HepG2 (cell line): Measurements from ENCODE around the gene CDKN3. TPM values are rescaled to one million over a fixed set of nuclear protein-coding genes. Genes with fewer than 3 reads are reported as not detected.

ENCODE experiments used
- AFF4 ChIP-seq: sonication (generic); formaldehyde crosslinking; IDR thresholded peaks from 2 replicates; pipeline ENCODE4 v1.4.0; 2020; ENCODE audit warnings: missing genetic modification reagents
- ATM ChIP-seq: fragments of 450-650 bp; IDR thresholded peaks from 2 replicates; pipeline ENCODE4 v1.7.1; 2017; ENCODE audit warnings: mild to moderate bottlenecking, borderline replicate concordance
- CBFB ChIP-seq: sonication (generic); formaldehyde crosslinking; IDR thresholded peaks from 2 replicates; pipeline ENCODE4 v1.4.0; 2020; ENCODE audit warnings: missing genetic modification reagents
- CHCHD3 ChIP-seq: sonication (generic); formaldehyde crosslinking; IDR thresholded peaks from 2 replicates; pipeline ENCODE4 v1.8.0; 2022; ENCODE audit warnings: mild to moderate bottlenecking, missing genetic modification reagents, moderate library complexity
- ESRRA ChIP-seq: sonication (generic); formaldehyde crosslinking; IDR thresholded peaks from 2 replicates; pipeline ENCODE4 v1.5.1; 2020; ENCODE audit warnings: mild to moderate bottlenecking, low read depth, missing genetic modification reagents
- FIP1L1 ChIP-seq: fragments of 200-400 bp; formaldehyde crosslinking; IDR thresholded peaks from 2 replicates; pipeline ENCODE4 v1.6.1; 2018; ENCODE audit warnings: low read depth, mild to moderate bottlenecking, low read length, moderate library complexity, borderline replicate concordance; ENCODE audit not compliant: insufficient read depth
- FOXJ3 ChIP-seq: sonication (generic); formaldehyde crosslinking; IDR thresholded peaks from 2 replicates; pipeline ENCODE4 v1.4.0; 2020; ENCODE audit warnings: missing genetic modification reagents, mild to moderate bottlenecking, borderline replicate concordance
- HOXA7 ChIP-seq: sonication (generic); formaldehyde crosslinking; IDR thresholded peaks from 2 replicates; pipeline ENCODE4 v1.8.1; 2022; ENCODE audit warnings: mild to moderate bottlenecking, missing genetic modification reagents, moderate library complexity
- MIER3 ChIP-seq: IDR thresholded peaks from 2 replicates; pipeline ENCODE4 v1.6.1; 2016; ENCODE audit warnings: missing compliant biosample characterization, borderline replicate concordance
- SATB2 ChIP-seq: sonication (generic); formaldehyde crosslinking; IDR thresholded peaks from 2 replicates; pipeline ENCODE4 v1.5.0; 2020; ENCODE audit warnings: missing genetic modification reagents
- SRSF1 ChIP-seq: fragments of 200-400 bp; formaldehyde crosslinking; optimal IDR thresholded peaks from 2 replicates; pipeline ENCODE3; 2017; ENCODE audit warnings: mild to moderate bottlenecking, low read depth, low read length, moderate library complexity
- TAF1 ChIP-seq: sonication (generic); formaldehyde crosslinking; IDR thresholded peaks from 2 replicates; pipeline ENCODE4 v1.4.0; 2020; ENCODE audit warnings: missing genetic modification reagents
- TCF7 ChIP-seq: sonication (generic); IDR thresholded peaks from 2 replicates; pipeline ENCODE4 v1.6.1; 2016; ENCODE audit warnings: antibody characterized with exemption, low read depth
- THAP11 ChIP-seq: IDR thresholded peaks from 2 replicates; pipeline ENCODE4 v1.6.1; 2016; ENCODE audit warnings: missing biosample characterization, missing genetic modification reagents
- YEATS4 ChIP-seq: sonication (generic); formaldehyde crosslinking; IDR thresholded peaks from 2 replicates; pipeline ENCODE4 v1.4.0; 2020; ENCODE audit warnings: missing genetic modification reagents, borderline replicate concordance
- ZBTB20 ChIP-seq: sonication (generic); formaldehyde crosslinking; IDR thresholded peaks from 2 replicates; pipeline ENCODE4 v1.8.1; 2023; ENCODE audit warnings: missing genetic modification reagents, low read depth, mild to moderate bottlenecking, borderline replicate concordance
- ZNF563 ChIP-seq: sonication (generic); formaldehyde crosslinking; IDR thresholded peaks from 2 replicates; pipeline ENCODE4 v1.8.0; 2022; ENCODE audit warnings: mild to moderate bottlenecking, moderate library complexity, missing genetic modification reagents
- ZNF766 ChIP-seq: sonication (generic); formaldehyde crosslinking; IDR thresholded peaks from 2 replicates; pipeline ENCODE4 v1.5.0; 2020; ENCODE audit warnings: missing genetic modification reagents, borderline replicate concordance
- ZNF780A ChIP-seq: sonication (generic); formaldehyde crosslinking; IDR thresholded peaks from 2 replicates; pipeline ENCODE4 v1.8.0; 2022; ENCODE audit warnings: mild to moderate bottlenecking, missing genetic modification reagents, moderate library complexity
- ZNF850 ChIP-seq: sonication (generic); formaldehyde crosslinking; conservative IDR thresholded peaks from 2 replicates; pipeline ENCODE4 v1.9.0; 2021; ENCODE audit warnings: mild to moderate bottlenecking, missing genetic modification reagents
- polyA plus RNA-seq, 8 experiments: library from polyadenylated mRNA; depleted of rRNA in 3 of 8; stranded (reverse) in 7 of 8; unstranded in 1 of 8; fragments of >200 nt; fragmentation: Illumina TruSeq in 4 of 8; extraction: Trizol in 4 of 8; gene quantifications; 2 replicates each; pipeline versions ENCODE4 v1.2.1 to v1.2.3, GENCODE V29; 2011 to 2016; ENCODE audit warnings: low read depth in 4 of 8, missing spikeins in 1 of 8, mixed read lengths in 1 of 8; ENCODE audit not compliant: insufficient read depth in 1 of 8
- total RNA-seq, 5 experiments: library from RNA; depleted of rRNA; stranded (reverse); fragments of >200 nt; fragmentation: Illumina TruSeq; extraction: Trizol; gene quantifications; 2 replicates each; pipeline ENCODE4 v1.2.3, GENCODE V29; 2016; ENCODE audit warnings: low read depth in 1 of 5
- TF ChIP-seq, protein P1 (sequence below): sonication (generic); formaldehyde crosslinking; IDR thresholded peaks from 2 replicates; pipeline ENCODE4 v1.5.0; 2020; ENCODE audit warnings: mild to moderate bottlenecking, low read depth, missing genetic modification reagents, borderline replicate concordance
- TF ChIP-seq, protein P2 (sequence below): sonication (generic); formaldehyde crosslinking; IDR thresholded peaks from 2 replicates; pipeline ENCODE4 v1.4.0; 2020; ENCODE audit warnings: missing genetic modification reagents

CDKN3 gene
- total and polyA plus RNA-seq, 2 of the 13 experiments (the other 11 are each of a cell fraction or from before 2014, with no cell fraction given) = 63.0 to 88.9 TPM

DNA sequence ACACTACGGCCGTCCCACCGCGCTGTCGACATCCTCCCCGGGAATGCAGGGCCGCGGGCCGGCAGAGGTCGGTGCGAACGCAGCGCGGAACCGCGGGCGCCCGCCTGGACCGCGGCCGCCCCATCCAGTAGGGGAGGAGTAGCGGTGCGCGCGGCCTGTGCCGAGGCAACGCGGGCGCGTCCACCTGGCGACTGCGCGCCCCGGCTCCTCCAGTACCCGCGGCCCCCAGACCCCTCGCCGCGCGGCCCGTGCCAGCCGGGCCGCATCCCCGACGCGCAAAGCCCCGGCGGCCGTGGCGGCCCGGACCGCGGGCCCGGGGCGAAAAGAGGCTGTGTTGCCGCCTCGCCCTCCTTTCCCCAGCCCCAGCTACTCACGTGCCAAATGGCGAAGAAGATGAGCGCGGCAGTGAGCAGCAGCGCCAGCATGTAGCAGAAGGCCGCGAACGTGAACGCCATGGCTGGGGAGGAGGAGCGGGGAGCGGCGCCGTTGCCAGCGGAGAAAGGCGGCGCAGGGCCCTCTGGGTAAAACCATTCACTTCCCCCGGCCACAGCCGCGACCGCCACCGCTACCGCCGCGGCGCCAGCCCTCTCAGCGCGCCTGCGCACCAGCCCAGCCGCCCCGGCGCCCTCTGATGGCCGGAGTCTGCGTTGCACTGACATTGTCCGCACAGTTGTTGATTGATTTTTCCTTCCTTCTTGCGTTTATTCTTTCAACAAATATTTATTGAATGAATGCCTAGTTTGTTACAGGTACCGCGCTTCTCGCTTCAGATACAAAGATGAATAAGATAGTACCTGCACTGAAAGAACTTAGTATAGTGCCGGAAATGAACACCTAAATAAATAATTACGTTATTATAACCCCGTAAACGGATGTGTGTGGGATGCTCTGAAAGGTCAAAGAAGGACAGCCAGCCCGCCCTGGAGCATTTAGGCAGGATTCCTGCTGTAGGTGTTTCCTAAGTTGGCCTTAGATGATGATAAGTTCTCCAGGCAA is 44.4 kb downstream of the CDKN3 start, which contains the start of gene CNIH1 (continued):
- no peak for TF ChIP-seq AFF4 (CRISPR knock-in tag)
- TF ChIP-seq CBFB (CRISPR knock-in tag) = peak; percentile 80; the same call in 1 of the 2 replicates
- TF ChIP-seq FIP1L1 = 0 out of 2 replicates have a peak, but pooled peaks have one; percentile 34
- peak; percentile 86 for TF ChIP-seq TAF1
- no peak for TF ChIP-seq CHCHD3 (CRISPR knock-in tag)
- peak; percentile 83 for TF ChIP-seq ZNF563
- TF ChIP-seq MIER3 (CRISPR knock-in tag) = no peak
- TF ChIP-seq ZBTB20 (CRISPR knock-in tag) = 0 out of 2 replicates have a peak, but pooled peaks have one; percentile 41
- TF ChIP-seq ZNF850 = 0 out of 2 replicates have a peak, but pooled peaks have one; percentile 49
- TF ChIP-seq, protein P1, sequence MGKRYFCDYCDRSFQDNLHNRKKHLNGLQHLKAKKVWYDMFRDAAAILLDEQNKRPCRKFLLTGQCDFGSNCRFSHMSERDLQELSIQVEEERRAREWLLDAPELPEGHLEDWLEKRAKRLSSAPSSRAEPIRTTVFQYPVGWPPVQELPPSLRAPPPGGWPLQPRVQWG (CRISPR knock-in tag) = no peak
- no peak for TF ChIP-seq ATM
- TF ChIP-seq THAP11 (CRISPR knock-in tag) = peak; percentile 78
- peak; percentile 25 for TF ChIP-seq ESRRA
- no peak for TF ChIP-seq TCF7
- 0 out of 2 replicates have a peak, but pooled peaks have one; percentile 26 for TF ChIP-seq FOXJ3 (CRISPR knock-in tag)
- TF ChIP-seq SRSF1 = no peak
- TF ChIP-seq, protein P2, sequence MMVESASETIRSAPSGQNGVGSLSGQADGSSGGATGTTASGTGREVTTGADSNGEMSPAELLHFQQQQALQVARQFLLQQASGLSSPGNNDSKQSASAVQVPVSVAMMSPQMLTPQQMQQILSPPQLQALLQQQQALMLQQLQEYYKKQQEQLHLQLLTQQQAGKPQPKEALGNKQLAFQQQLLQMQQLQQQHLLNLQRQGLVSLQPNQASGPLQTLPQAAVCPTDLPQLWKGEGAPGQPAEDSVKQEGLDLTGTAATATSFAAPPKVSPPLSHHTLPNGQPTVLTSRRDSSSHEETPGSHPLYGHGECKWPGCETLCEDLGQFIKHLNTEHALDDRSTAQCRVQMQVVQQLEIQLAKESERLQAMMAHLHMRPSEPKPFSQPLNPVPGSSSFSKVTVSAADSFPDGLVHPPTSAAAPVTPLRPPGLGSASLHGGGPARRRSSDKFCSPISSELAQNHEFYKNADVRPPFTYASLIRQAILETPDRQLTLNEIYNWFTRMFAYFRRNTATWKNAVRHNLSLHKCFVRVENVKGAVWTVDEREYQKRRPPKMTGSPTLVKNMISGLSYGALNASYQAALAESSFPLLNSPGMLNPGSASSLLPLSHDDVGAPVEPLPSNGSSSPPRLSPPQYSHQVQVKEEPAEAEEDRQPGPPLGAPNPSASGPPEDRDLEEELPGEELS (CRISPR knock-in tag) = peak; percentile 61; the same call in 1 of the 2 replicates
- no peak for TF ChIP-seq SATB2 (CRISPR knock-in tag)
- TF ChIP-seq ZNF780A = no peak
- no peak; the same call in 1 of the 2 replicates for TF ChIP-seq ZNF766 (CRISPR knock-in tag)
- TF ChIP-seq YEATS4 = peak; percentile 80
- TF ChIP-seq HOXA7 (CRISPR knock-in tag) = no peak
